ENCODE results near the gene RBMS1. TPM values are rescaled to one million over a fixed set of nuclear protein-coding genes. Genes with fewer than 3 reads are reported as not detected.

RBMS1 gene
- total RNA-seq, 1 donor from 2014 or later = 51.1 TPM

GRCh38 chr2:160251569-160251968 is 242.0 kb downstream of the RBMS1 start:
- DNase-seq (ENCODE audit: low spot score in 2 of 2) = no peak
- peak overlapping the region; percentile 42 to 51 for H3K27ac ChIP-seq
- TF ChIP-seq, protein P1, sequence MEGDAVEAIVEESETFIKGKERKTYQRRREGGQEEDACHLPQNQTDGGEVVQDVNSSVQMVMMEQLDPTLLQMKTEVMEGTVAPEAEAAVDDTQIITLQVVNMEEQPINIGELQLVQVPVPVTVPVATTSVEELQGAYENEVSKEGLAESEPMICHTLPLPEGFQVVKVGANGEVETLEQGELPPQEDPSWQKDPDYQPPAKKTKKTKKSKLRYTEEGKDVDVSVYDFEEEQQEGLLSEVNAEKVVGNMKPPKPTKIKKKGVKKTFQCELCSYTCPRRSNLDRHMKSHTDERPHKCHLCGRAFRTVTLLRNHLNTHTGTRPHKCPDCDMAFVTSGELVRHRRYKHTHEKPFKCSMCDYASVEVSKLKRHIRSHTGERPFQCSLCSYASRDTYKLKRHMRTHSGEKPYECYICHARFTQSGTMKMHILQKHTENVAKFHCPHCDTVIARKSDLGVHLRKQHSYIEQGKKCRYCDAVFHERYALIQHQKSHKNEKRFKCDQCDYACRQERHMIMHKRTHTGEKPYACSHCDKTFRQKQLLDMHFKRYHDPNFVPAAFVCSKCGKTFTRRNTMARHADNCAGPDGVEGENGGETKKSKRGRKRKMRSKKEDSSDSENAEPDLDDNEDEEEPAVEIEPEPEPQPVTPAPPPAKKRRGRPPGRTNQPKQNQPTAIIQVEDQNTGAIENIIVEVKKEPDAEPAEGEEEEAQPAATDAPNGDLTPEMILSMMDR (IDR thresholded peaks at IDR 0.05) = no peak
- H3K4me1 ChIP-seq = no peaks in the 10 kb centered on the region
- no peaks in the 10 kb centered on the region for H3K9me3 ChIP-seq
- H3K27me3 ChIP-seq = no peaks in the 10 kb centered on the region
- intact Hi-C loops (cut with DNase I) = loop anchor here (10.0 kb wide), 2 partner anchors 713 to 743 kb away; no protein-coding TSS in a partner anchor
- no peak overlapping the region for H3K4me3 ChIP-seq
- no peaks in the 10 kb centered on the region for H3K36me3 ChIP-seq

- Histone ChIP-seq H3K27me3 (no peaks in the 10 kb centered on the region), H3K36me3 (no peaks in the 10 kb centered on the region), H3K4me1 (no peaks in the 10 kb centered on the region), H3K27ac (no peak overlapping the region), H3K9me3 (no peaks in the 10 kb centered on the region), H3K4me3 (no peak overlapping the region)
- no peak for DNase-seq (ENCODE audit: low spot score in 2 of 2)
- TF ChIP-seq, protein P1 (IDR thresholded peaks at IDR 0.05) = no peak
- intact Hi-C loops (cut with DNase I) = loop anchor here (10.0 kb wide), 2 partner anchors 715 to 745 kb away; no protein-coding TSS in a partner anchor
Observed at GRCh38 chr2:160249876-160250275, 243.7 kb downstream of the RBMS1 start.

- no peaks in the 10 kb centered on the region for H3K9me3 ChIP-seq
- H3K36me3 ChIP-seq = no peaks in the 10 kb centered on the region
- H3K27ac ChIP-seq = no peak overlapping the region
- intact Hi-C loops (cut with DNase I) = no loop called here
- TF ChIP-seq, protein P1 (IDR thresholded peaks at IDR 0.05) = no peak
- H3K4me1 ChIP-seq = peaks cover 2 to 12% of the 10 kb centered on the region in 2 donors
- H3K4me3 ChIP-seq = no peak overlapping the region
- H3K27me3 ChIP-seq = no peaks in the 10 kb centered on the region
- DNase-seq (ENCODE audit: low spot score in 2 of 2) = no peak
Observed at GRCh38 chr2:160247296-160248035, 246.1 kb downstream of the RBMS1 start.

DNA sequence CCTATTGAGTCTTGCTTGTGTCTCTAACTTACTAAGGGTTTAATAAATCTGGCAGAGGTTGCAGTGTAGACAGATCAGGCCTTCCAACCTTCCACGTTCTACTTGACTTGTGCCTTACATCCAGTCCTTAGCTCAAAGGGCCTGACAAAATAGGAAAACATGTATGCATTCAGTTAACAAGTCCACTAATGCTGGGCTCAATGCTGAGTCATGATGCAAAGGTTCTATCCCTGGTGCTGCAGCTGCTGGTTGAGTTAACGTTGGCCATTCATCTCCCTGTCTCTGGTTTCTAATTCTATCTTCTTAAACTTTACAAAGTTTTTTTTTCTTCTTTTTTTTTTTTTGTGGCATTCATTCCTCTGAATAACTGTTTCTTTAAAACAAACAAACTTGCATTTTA is 247.3 kb downstream of the RBMS1 start:
- no peaks in the 10 kb centered on the region for H3K9me3 ChIP-seq
- H3K4me3 ChIP-seq = no peak overlapping the region
- DNase-seq (ENCODE audit: low spot score in 2 of 2) = no peak
- H3K36me3 ChIP-seq = no peaks in the 10 kb centered on the region
- TF ChIP-seq, protein P1 (IDR thresholded peaks at IDR 0.05) = no peak
- intact Hi-C loops (cut with DNase I) = no loop called here
- no peaks in the 10 kb centered on the region for H3K27me3 ChIP-seq
- peaks cover 6 to 20% of the 10 kb centered on the region in 2 donors for H3K4me1 ChIP-seq
- H3K27ac ChIP-seq = no peak overlapping the region

DNA sequence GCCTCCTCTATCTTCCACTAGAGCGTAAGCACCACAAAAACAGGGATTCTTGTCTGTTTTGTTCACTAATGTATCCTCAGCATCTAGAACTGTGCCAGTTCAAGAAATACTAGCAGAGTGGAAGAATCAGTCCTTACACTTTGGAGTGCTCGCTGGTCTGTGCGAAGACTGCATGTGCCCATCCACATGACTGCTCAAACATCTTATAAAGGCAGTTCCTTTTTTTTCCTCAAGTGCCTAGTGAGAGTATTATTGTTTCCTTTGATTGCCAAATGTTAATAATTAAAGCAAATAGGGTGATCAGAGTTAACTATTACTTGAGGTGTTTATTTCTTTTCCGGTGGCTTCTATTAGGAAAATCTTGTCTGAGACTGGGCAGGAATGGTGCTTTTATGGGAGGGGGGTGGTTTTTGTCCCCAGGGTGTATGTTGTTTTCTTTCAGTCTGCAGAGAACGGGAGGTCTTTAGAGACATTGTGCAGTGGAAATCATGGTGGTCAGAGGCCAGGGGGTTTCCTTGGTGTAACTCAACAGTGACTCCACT is 247.9 kb downstream of the RBMS1 start:
- TF ChIP-seq, protein P1 (IDR thresholded peaks at IDR 0.05) = no peak
- no peaks in the 10 kb centered on the region for H3K27me3 ChIP-seq
- no peak overlapping the region for H3K4me3 ChIP-seq
- DNase-seq (ENCODE audit: low spot score in 2 of 2) = no peak
- H3K36me3 ChIP-seq = no peaks in the 10 kb centered on the region
- H3K4me1 ChIP-seq = peaks cover 6 to 23% of the 10 kb centered on the region in 2 donors
- H3K9me3 ChIP-seq = no peaks in the 10 kb centered on the region
- H3K27ac ChIP-seq = no peak overlapping the region
- intact Hi-C loops (cut with DNase I) = no loop called here
